ENCODE data around the gene RRAS2.
A peak's percentile ranks its signal among the peaks of the same experiment; 100 is the strongest.

Gene RRAS2

DNA sequence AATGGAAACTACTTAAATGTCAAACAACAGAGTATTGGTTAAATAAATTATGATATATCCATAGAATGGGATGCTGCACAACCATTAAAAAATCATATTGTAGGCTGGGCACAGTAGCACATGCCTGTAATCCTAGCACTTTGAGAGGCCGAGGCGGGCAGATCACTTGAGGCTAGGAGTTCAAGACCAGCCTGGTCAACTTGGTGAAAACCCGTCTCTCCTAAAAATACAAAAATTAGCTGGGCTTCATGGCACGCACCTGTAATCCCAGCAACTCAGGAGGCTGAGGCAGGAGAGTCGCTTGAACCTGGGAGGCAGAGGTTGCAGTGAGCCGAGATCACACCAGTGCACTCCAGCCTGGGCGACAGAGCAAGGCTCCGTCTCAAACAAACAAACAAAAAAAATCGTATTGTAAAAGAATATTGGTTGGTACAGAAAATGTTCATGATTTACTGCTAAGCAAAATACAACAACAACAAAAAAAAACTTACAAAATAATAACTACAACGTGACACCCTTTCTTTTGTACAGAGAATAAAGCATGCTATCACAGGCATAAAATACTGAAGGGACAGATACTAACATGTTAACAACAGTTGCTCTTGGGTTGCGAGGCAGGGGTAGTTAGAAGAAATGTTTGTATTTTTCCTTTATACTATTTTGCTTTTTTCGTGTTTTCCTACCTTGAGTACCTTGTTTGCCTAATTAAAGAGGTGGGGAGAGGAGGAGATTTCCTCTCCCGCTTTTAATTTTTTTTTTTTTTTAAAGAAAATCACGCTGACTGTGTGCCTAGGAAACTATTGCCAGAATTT lies 21.3 kb upstream of the RRAS2 start:
- no peak for TF ChIP-seq CTCF (IDR thresholded peaks at IDR 0.05; ENCODE audit: insufficient read depth, low read depth, low read length, missing control alignments)
- peak overlapping the region; percentile 55 for H3K4me3 ChIP-seq (ENCODE audit: low read length)
- DNase-seq (ENCODE audit: low read depth) = no peak

GRCh38 chr11:14378171-14378570 lies 19.2 kb upstream of the RRAS2 start:
- no peak for TF ChIP-seq CTCF (IDR thresholded peaks at IDR 0.05; ENCODE audit: insufficient read depth, low read depth, low read length, missing control alignments)
- no peak overlapping the region for H3K4me3 ChIP-seq (ENCODE audit: low read length)
- DNase-seq (ENCODE audit: low read depth) = peak; percentile 45

- TF ChIP-seq CTCF (IDR thresholded peaks at IDR 0.05; ENCODE audit: insufficient read depth, low read depth, low read length, missing control alignments) = no peak
- peak; percentile 46 for DNase-seq (ENCODE audit: low read depth)
- H3K4me3 ChIP-seq (ENCODE audit: low read length) = no peak overlapping the region
These were observed 17.9 kb upstream of the RRAS2 start for GRCh38 chr11:14376920-14377319.

DNA sequence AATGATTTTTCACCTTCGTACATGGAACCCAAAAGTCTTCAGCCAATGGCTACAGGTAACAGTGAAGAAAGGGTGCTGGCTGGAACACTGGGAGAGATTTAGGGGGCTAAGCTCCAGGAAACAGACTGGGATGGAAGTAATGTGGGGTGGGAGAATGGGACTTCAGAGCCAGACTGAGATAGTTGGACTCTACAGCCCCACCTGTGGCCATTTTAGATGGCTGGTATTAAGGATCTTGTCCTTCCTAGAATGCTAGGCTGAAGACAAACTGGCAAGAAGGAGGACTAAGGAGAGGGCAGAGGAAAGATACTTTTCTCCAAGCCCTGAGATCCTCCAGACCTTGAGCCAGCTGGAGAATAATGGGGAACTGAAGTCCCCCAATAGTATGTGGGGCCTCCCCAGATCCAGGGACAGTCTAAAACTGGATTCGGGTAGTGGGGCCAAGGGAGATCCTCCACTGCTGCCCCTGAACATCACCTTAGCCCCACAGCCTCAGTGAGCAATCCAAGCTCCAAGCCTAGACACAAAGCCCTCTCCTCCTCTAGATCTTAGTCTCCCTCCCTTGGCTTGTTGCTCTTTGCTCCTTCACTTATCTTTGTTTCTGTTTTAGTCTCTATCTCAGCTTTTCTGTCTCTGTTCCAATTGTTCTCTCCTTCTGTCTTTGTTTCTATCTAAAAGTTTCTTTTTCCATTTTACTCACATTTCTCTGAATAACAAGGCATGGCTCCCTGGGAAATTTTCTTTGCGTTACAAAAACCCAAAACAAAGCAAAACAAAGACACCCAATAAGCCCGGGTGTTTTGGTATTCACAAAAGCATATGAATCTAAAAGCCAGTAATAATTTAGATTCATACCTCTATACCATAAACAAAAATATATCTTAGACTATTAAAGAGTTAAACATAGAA lies 16.2 kb upstream of the RRAS2 start:
- peak; percentile 13 for TF ChIP-seq CTCF (IDR thresholded peaks at IDR 0.05; ENCODE audit: insufficient read depth, low read depth, low read length, missing control alignments)
- DNase-seq (ENCODE audit: low read depth) = no peak
- H3K4me3 ChIP-seq (ENCODE audit: low read length) = no peak overlapping the region

DNA sequence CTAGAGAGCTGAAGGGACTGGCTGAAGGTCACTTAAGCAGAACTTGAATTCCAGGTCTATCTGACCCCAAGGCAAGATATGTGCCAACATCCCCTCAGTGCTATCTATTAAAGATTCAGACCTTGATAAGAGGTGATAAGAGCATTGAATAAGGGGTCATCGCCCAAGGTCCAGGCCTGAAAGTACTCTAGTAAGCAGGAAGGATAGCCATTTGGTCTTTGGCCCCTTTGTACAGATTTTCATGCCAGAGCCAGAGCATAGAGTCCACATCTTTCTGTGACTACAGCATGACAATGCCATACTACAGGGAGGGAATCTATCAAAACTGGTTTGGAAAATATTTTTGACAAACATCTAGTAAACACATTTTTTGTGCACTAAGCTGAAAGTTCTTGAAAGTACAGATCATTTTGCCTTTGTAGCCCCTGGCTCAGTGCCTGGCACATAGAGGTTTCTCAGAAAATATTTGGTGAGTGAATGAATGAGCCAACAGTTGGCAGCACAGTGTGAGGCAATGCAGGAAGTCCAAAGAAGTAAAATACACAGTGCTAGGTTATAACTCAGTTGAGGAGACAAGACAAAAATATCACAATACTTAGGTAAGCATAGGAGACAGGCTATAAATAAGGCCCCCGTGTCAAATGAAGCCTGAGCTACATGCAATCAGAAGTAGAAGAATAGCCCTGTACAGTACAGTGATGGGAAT lies 15.1 kb upstream of the RRAS2 start:
- no peak overlapping the region for H3K4me3 ChIP-seq (ENCODE audit: low read length)
- no peak for TF ChIP-seq CTCF (IDR thresholded peaks at IDR 0.05; ENCODE audit: insufficient read depth, low read depth, low read length, missing control alignments)
- DNase-seq (ENCODE audit: low read depth) = peak; percentile 59

- no peak for TF ChIP-seq CTCF (IDR thresholded peaks at IDR 0.05; ENCODE audit: insufficient read depth, low read depth, low read length, missing control alignments)
- DNase-seq (ENCODE audit: low read depth) = no peak
- no peak overlapping the region for H3K4me3 ChIP-seq (ENCODE audit: low read length)
These were observed 13.0 kb upstream of the RRAS2 start for GRCh38 chr11:14372011-14372410.
